Astrocyte of the cerebellum (primary cell): ENCODE measurements around the gene CNN1.
"Not testable (repeated sequence)": the region's sequence is repeated elsewhere in the genome, so short reads cannot be mapped to it uniquely, and the experiment has no call there.

ENCODE experiments used
- DNase-seq: peaks from one replicate; pipeline ENCODE4 v3.0.0-alpha.2; 2011; ENCODE audit warnings: low read depth
- H3K4me3 ChIP-seq: 2 replicates; pipeline ENCODE4 v1.5.1; 2011; ENCODE audit warnings: mild to moderate bottlenecking, low read depth, low read length, moderate library complexity
- in situ Hi-C: cut with HindIII; loops from 2 replicates; pipeline ENCODE4 v1.10.0; 2017; ENCODE audit warnings: low sequenced_read_pairs
- TF ChIP-seq, protein P1 (sequence below): IDR thresholded peaks from 2 replicates; pipeline ENCODE4 v1.5.1; 2012; ENCODE audit warnings: low read length, low read depth, moderate library complexity, mild to moderate bottlenecking; ENCODE audit errors: missing control alignments

The CNN1 gene

DNA sequence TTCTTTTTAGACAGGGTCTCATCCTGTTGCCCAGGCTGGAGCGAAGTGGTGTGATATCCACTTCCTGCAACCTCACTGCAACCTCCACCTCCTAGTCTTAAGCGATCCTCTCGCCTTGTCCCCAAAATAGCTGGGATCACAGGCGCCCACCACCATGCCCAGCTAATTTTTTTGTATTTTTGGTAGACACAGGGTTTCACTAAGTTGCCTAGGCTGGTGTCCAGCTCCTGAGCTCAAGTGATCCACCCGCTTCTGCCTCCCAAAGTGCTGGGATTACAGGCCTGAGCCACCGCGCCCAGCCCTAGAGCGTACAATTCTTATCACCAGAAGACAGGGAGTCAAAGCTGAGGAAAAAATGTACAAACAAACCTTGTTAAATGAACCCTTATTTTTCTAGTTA, 24.9 kb downstream of the CNN1 start:
- no peak for DNase-seq
- H3K4me3 ChIP-seq, result no peak overlapping the region
- in situ Hi-C loops, result no loop called here
- TF ChIP-seq, protein P1, sequence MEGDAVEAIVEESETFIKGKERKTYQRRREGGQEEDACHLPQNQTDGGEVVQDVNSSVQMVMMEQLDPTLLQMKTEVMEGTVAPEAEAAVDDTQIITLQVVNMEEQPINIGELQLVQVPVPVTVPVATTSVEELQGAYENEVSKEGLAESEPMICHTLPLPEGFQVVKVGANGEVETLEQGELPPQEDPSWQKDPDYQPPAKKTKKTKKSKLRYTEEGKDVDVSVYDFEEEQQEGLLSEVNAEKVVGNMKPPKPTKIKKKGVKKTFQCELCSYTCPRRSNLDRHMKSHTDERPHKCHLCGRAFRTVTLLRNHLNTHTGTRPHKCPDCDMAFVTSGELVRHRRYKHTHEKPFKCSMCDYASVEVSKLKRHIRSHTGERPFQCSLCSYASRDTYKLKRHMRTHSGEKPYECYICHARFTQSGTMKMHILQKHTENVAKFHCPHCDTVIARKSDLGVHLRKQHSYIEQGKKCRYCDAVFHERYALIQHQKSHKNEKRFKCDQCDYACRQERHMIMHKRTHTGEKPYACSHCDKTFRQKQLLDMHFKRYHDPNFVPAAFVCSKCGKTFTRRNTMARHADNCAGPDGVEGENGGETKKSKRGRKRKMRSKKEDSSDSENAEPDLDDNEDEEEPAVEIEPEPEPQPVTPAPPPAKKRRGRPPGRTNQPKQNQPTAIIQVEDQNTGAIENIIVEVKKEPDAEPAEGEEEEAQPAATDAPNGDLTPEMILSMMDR, result no peak

DNA sequence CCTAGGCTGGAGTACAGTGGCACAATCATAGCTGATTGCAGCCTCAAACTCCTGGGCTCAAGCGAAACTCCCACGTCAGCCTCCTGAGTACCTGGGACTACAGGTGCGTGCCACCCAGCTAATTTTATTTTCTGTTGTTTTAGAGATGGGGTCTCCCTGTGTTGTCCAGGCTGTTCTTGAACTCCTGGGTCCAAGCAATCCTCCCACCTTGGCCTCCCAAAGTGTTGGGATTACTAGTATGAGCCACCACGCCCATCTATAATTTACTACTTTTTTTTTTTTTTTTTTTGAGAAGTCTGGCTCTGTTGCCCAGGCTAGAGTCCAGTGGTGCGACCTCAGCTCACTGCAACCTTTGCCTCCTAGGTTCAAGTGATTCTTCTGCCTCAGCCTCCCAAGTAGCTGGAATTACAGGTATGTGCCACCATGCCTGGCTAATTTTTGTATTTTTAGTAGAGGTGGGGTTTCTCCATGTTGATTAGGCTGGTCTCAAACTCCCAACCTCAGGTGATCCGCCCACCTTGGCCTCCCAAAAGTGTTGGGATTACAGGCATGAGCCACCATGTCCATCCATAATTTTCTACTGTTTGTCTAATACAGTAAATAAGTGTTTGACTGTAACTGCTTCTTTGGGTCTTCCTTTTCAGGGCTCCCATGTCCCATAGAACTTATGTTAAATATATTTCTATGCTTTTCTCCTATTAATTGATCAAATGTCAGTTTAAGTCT, 25.6 kb downstream of the CNN1 start:
- in situ Hi-C loops, DNase-seq, H3K4me3 ChIP-seq: not testable (repeated sequence)

DNA sequence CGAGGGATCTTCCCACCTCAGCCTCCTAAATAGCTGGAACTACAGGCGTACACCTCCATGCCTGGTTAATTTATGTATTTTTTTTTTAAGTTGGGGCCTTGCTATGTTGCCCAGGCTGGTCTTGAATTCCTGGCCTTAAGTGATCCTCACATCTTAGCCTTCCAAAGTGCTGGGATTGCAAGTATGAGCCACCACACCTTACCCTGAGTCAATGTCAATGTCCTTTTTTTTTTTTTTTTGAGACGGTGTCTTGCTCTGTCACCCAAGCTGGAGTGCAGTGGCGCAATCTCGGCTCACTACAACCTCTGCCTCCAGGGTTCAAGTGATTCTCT, 27.0 kb downstream of the CNN1 start:
- H3K4me3 ChIP-seq, in situ Hi-C loops, DNase-seq: not testable (repeated sequence)

DNA sequence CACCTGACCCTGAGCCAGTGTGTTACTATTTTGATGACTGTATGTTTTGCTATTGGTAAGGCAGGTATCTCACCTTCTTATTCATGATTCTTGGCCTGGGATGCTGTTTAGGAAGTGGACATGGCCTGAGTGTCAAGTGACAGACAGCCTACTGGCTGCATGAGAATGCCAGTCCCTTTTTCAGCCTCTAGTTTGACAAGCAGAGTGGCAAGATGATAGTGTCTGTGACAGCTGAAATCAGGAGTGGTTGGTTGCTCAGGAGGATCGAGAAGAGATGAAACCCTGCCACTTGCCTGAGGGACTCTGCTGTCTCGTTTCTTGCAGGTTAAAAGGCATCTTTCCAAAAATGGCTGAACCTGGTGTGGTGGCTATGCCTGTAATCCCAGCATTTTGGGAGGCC, 27.5 kb downstream of the CNN1 start:
- TF ChIP-seq, protein P1, result no peak
- no peak for DNase-seq
- no peak overlapping the region for H3K4me3 ChIP-seq
- in situ Hi-C loops, result no loop called here

DNA sequence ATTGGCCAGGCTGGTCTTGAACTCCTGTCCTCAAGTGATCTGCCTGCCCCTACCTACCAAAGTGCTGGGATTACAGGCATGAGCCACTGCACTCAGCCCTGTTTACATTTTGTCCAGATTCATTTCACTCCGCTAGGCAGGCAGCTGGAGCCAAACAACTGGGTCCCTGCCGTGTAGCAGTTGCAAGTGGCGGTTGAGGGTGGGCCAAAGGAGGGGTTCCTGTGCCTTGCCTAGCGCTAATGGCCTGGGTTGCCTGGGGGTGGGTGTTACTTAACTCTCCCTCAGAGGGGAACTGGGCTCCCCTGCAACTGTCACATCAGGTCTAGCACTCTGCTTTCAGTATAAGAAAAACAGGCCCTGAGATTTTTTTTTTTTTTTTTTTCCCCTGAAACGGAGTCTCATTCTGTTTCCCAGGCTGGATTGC, 31.4 kb downstream of the CNN1 start:
- no peak overlapping the region for H3K4me3 ChIP-seq
- TF ChIP-seq, protein P1, result no peak
- in situ Hi-C loops, result no loop called here
- DNase-seq, result no peak

DNA sequence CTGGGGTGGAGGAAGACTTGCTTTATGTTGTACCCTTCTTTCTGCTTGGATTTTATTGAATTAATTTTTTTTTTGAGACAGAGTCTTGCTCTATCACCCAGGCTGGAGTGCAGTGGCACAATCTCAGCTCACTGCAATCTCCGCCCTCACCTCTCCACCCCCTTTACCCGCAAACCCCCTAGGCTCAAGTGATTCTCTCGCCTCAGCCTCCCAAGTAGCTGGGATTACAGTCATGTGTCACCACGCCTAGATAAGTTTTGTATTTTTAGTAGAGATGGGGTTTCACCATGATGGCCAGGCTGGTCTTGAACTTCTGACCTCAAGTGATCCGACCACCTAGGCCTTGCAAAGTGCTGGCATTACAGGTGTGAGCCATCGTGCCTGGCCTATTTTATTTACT, 34.7 kb downstream of the CNN1 start:
- DNase-seq, in situ Hi-C loops, H3K4me3 ChIP-seq: not testable (repeated sequence)

DNA sequence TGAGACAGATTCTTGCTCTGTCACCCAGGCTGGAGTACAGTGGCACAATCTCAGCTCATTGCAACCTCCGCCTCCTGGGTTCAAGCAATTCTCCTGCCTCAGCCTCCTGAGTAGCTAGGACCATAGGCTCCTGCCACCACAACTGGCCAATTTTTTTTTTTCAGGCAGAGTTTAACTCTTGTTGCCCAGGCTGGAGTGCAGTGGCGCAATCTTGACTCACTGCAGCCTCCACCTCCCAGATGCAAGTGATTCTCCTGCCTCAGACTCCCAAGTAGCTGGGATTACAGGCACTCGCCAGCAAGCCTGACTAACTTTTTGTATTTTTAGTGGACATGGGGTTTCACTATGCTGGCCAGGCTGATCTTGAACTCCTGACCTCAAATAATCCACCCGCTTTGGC, 35.1 kb downstream of the CNN1 start:
- H3K4me3 ChIP-seq, in situ Hi-C loops, DNase-seq: not testable (repeated sequence)

DNA sequence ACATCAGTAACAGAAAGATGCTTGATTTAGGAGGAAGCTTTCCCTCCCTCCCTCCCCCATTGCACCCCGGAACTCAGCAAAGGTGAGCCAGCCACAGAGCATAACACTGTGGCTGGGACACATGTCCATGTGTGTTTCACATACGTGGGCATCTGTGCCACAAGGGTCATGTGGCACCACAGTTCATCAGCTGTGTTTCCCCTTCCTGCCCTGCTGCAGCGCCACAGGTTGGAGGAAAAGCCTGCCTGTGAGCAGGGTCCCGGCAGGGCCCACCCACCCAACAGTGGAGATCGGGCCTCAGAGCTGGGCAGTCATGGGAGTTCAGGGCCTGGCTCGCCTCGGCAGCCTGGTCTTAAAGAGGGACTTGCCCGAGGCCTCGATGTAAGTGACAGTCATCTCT, 36.0 kb downstream of the CNN1 start:
- DNase-seq, result no peak
- H3K4me3 ChIP-seq, result no peak overlapping the region
- TF ChIP-seq, protein P1, result no peak
- in situ Hi-C loops, result no loop called here

DNA sequence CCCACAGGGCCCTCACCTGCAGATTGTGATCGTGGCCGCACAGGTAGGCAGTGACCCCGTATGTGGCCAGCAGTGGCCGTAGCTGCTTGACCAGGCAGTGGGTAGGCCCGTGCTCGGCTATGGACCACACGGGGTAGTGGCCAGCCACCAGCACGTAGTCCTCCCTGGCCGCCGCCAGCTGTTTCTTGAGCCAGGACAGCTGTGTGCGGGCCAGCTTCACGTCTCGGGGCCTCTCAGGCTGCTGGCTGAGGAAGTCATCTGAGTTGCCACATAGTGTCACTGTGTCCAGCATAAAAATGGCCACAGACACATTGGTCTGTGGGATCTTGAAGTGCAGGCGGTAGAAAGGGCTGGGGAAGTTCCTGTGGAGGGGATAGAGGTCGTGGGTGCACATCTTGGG, 37.6 kb downstream of the CNN1 start:
- in situ Hi-C loops, result no loop called here

More for the DNA sequence above, 37.6 kb downstream of the CNN1 start:
- H3K4me3 ChIP-seq, result no peak overlapping the region
- DNase-seq, result no peak
- TF ChIP-seq, protein P1, result no peak
